Hepatocyte (in vitro differentiated cells): ENCODE results near the gene PLA2G4A. TPM values are rescaled to one million over a fixed set of nuclear protein-coding genes. Genes with fewer than 3 reads are reported as not detected.

Experiments used
- DNase-seq: peaks from one replicate; pipeline ENCODE4 v3.0.0-alpha.2; 2016; ENCODE audit warnings: low spot score
- H2AFZ ChIP-seq: fragments of 200-600 bp; sonication (generic); 2 replicates; pipeline ENCODE4 v1.6.0; 2016; ENCODE audit warnings: antibody characterized with exemption, mild to moderate bottlenecking
- H3K27ac ChIP-seq: fragments of 200-600 bp; sonication (generic); 2 replicates; pipeline ENCODE4 v1.5.1; 2016; ENCODE audit warnings: mild to moderate bottlenecking
- H3K27me3 ChIP-seq: fragments of 200-600 bp; sonication (generic); 2 replicates; pipeline ENCODE4 v1.6.1; 2016
- H3K36me3 ChIP-seq: fragments of 200-600 bp; sonication (generic); replicated peaks from 2 replicates; pipeline ENCODE4 v1.5.1; 2016; ENCODE audit warnings: low read depth; ENCODE audit not compliant: insufficient read depth
- H3K4me1 ChIP-seq: fragments of 200-600 bp; sonication (generic); 2 replicates; pipeline ENCODE4 v1.5.1; 2016; ENCODE audit warnings: mild to moderate bottlenecking, moderate library complexity; ENCODE audit not compliant: insufficient read depth
- H3K4me2 ChIP-seq: fragments of 200-600 bp; sonication (generic); 2 replicates; pipeline ENCODE4 v1.6.0; 2016
- H3K4me3 ChIP-seq: fragments of 200-600 bp; sonication (generic); 2 replicates; pipeline ENCODE4 v1.5.1; 2016; ENCODE audit warnings: mild to moderate bottlenecking
- H3K79me2 ChIP-seq: fragments of 200-600 bp; sonication (generic); 2 replicates; pipeline ENCODE4 v1.6.0; 2017; ENCODE audit warnings: mild to moderate bottlenecking
- H3K9me2 ChIP-seq: fragments of 200-600 bp; sonication (generic); replicated peaks from 2 replicates; pipeline ENCODE4 v1.6.0; 2017; ENCODE audit warnings: mild to moderate bottlenecking; ENCODE audit not compliant: insufficient read depth
- H3K9me3 ChIP-seq: fragments of 200-600 bp; sonication (generic); 2 replicates; pipeline ENCODE4 v1.5.1; 2016; ENCODE audit warnings: low read depth, mild to moderate bottlenecking
- H4K20me1 ChIP-seq: fragments of 200-600 bp; sonication (generic); 2 replicates; pipeline ENCODE4 v1.6.0; 2016; ENCODE audit warnings: mild to moderate bottlenecking; ENCODE audit not compliant: insufficient read depth, poor library complexity, severe bottlenecking
- EZH2 ChIP-seq: fragments of 200-600 bp; sonication (generic); IDR thresholded peaks from 2 replicates; pipeline ENCODE4 v1.6.1; 2016; ENCODE audit warnings: antibody characterized with exemption, mild to moderate bottlenecking, borderline replicate concordance
- EZH2phosphoT487 ChIP-seq: fragments of 200-600 bp; sonication (generic); IDR thresholded peaks from one replicate; pipeline ENCODE4 v1.6.1; 2018; ENCODE audit warnings: antibody characterized with exemption, mild to moderate bottlenecking, low read depth, moderate library complexity; ENCODE audit not compliant: unreplicated experiment, severe bottlenecking
- WGBS: methylation state at CpG from one replicate; pipeline ENCODE4 v1.1.6; 2016; ENCODE audit warnings: low lambda C conversion rate; ENCODE audit errors: missing lambda C conversion rate; 5-methylcytosine and 5-hydroxymethylcytosine counted together
- polyA plus RNA-seq: library from polyadenylated mRNA; unstranded; fragments of >200 nt; fragmentation: Nextera tagmentation; extraction: Ambion mirVana; gene quantifications from 2 replicates; pipeline ENCODE4 v1.2.1, GENCODE V29; 2016
- total RNA-seq: library from RNA; depleted of rRNA; stranded (reverse); fragments of >200 nt; gene quantifications from 2 replicates; pipeline ENCODE4 v1.2.3, GENCODE V29; 2014
- TF ChIP-seq, protein P1 (sequence below): fragments of 200-600 bp; sonication (generic); IDR thresholded peaks from 2 replicates; pipeline ENCODE4 v1.5.1; 2016; ENCODE audit warnings: antibody characterized with exemption, mild to moderate bottlenecking; ENCODE audit not compliant: poor library complexity

Gene PLA2G4A
- total and polyA plus RNA-seq, 2 experiments from 2014 or later = 21.3 to 24.9 TPM

DNA sequence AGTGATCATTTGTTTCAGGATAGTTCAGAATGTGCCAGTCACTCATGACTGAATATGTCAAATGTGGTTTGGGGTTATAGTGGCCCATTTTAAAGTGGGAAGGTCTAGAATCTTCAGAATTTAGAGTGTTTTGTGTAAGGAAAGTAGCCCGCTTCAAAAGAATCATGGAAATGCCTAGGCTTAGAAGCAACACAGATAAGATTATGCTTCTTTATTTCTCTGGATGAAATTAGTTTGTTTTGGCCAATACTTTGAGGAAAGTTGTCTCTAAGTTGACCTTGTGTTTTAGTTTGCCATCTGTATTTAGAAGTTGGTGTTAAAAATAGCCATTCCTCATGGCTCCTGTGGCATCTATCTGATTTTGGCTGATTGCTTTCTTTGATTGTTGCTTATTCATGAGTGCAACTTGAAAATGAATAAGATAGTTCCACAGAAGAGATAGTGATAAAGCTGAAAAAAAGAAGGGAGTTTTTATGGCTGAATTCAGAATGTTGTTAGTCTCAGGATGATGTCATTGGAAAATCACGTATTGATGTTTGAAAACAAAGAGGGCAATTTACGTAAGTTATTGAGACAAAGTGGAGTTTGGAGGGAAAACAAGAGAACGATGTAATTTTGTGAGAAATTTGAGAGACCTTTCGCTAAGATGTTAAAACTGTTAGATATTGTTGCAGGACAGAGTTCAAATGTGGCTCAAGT lies 71.9 kb downstream of the PLA2G4A start:
- WGBS = 92% methylated on average over 5 of the region's 5 CpGs
- Histone ChIP-seq H3K79me2 (no peaks in the 10 kb centered on the region), H2AFZ (no peak overlapping the region), H3K36me3 (no peaks in the 10 kb centered on the region), H3K27me3 (no peaks in the 10 kb centered on the region), H3K9me3 (no peaks in the 10 kb centered on the region), H4K20me1 (no peaks in the 10 kb centered on the region), H3K9me2 (no peaks in the 10 kb centered on the region), H3K4me3 (no peak overlapping the region), H3K4me2 (no peak overlapping the region), H3K4me1 (no peaks in the 10 kb centered on the region), H3K27ac (no peak overlapping the region)
- TF ChIP-seq EZH2 (no peak), EZH2phosphoT487 (no peak)
- TF ChIP-seq, protein P1, sequence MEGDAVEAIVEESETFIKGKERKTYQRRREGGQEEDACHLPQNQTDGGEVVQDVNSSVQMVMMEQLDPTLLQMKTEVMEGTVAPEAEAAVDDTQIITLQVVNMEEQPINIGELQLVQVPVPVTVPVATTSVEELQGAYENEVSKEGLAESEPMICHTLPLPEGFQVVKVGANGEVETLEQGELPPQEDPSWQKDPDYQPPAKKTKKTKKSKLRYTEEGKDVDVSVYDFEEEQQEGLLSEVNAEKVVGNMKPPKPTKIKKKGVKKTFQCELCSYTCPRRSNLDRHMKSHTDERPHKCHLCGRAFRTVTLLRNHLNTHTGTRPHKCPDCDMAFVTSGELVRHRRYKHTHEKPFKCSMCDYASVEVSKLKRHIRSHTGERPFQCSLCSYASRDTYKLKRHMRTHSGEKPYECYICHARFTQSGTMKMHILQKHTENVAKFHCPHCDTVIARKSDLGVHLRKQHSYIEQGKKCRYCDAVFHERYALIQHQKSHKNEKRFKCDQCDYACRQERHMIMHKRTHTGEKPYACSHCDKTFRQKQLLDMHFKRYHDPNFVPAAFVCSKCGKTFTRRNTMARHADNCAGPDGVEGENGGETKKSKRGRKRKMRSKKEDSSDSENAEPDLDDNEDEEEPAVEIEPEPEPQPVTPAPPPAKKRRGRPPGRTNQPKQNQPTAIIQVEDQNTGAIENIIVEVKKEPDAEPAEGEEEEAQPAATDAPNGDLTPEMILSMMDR = no peak
- DNase-seq = no peak

DNA sequence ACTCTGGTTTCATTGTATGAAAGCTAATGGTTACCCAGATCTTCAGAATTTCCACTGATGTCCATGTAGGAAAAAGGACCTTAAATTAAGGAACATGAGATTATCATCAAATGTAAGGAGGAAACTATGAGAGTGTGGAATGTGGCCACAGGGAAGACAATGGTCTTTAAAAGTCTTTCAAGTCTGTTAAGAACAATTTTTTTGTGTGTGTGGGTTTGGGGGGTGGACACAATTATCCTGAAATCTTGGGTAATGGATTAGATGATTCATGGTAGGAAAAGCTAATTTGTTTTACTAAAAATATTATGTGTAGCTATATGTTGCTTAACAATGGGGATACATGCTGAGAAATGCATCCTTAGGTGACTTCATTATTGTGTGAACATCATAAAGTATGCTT lies 72.9 kb downstream of the PLA2G4A start:
- TF ChIP-seq EZH2 (no peak), EZH2phosphoT487 (no peak)
- TF ChIP-seq, protein P1 = no peak
- Histone ChIP-seq H4K20me1 (no peaks in the 10 kb centered on the region), H3K4me3 (no peak overlapping the region), H3K27me3 (no peaks in the 10 kb centered on the region), H2AFZ (no peak overlapping the region), H3K36me3 (no peaks in the 10 kb centered on the region), H3K4me2 (no peak overlapping the region), H3K79me2 (no peaks in the 10 kb centered on the region), H3K4me1 (no peaks in the 10 kb centered on the region), H3K27ac (no peak overlapping the region), H3K9me2 (no peaks in the 10 kb centered on the region), H3K9me3 (no peaks in the 10 kb centered on the region)
- DNase-seq = no peak

DNA sequence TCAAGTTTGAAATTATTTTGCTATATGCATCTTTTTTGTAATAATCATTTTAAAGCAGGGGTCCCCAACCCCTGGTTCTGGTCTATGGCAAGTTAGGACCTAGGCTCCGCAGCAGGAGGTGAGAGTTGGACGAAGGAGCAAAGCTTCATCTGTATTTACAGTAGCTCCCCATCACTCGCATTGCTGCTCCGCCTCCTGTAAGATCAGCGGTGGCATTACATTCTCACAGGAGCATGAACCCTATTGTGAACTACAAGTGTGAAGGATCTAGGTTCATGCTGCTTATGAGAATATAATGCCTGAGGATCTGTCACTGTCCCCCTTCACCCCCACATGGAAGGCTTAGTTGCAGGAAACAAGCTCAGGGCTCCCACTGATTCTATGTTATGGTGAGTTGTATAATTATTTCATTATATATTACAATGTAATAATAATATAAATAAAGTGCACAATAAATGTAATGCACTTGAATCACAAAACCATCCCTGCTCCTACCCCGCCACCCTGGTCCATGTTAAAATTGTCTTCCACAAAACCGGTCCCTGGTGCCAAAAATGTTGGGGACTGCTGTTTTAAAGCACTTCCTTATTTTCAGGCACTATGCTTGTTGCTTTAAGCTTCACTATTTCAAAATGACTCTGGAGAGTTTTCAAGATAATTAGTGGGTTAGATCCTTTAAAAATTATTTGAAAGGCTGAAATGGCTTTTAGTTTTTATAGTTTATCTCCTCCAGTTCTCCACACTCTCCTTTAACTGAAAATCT lies 74.8 kb downstream of the PLA2G4A start:
- TF ChIP-seq EZH2 = no peak

DNA sequence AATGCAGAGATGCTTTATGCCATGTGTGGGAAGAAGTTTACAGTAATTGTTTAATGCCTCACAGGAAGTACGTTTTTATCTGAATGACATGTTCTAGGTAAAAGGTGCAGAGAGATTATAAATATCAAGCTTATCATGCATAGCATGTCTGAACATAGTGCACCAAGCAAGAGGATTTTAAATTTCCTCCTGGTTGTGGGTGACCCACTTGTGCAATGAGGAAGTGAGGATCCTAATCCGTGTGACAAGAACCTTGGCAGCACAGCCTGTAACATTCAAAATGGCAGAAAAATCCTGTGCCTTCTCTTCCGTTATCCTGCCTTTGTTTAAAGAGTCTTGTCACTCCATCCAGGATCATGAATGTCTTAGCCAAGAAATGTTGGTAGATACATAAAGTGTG lies 75.6 kb downstream of the PLA2G4A start:
- no peaks in the 10 kb centered on the region for H4K20me1 ChIP-seq
- 76% methylated on average over 3 of the region's 3 CpGs for WGBS
- no peak overlapping the region for H3K4me2 ChIP-seq
- H3K79me2 ChIP-seq = no peaks in the 10 kb centered on the region
- no peaks in the 10 kb centered on the region for H3K36me3 ChIP-seq
- H3K9me3 ChIP-seq = no peaks in the 10 kb centered on the region
- H2AFZ ChIP-seq = no peak overlapping the region
- H3K9me2 ChIP-seq = no peaks in the 10 kb centered on the region
- no peaks in the 10 kb centered on the region for H3K4me1 ChIP-seq
- no peak overlapping the region for H3K4me3 ChIP-seq
- TF ChIP-seq, protein P1 = no peak
- TF ChIP-seq EZH2 (no peak), EZH2phosphoT487 (no peak)
- H3K27ac ChIP-seq = no peak overlapping the region
- H3K27me3 ChIP-seq = no peaks in the 10 kb centered on the region
- no peak for DNase-seq

More for the DNA sequence above, 74.8 kb downstream of the PLA2G4A start:
- Histone ChIP-seq H3K9me3 (no peaks in the 10 kb centered on the region), H3K4me1 (no peaks in the 10 kb centered on the region), H3K36me3 (no peaks in the 10 kb centered on the region), H3K79me2 (no peaks in the 10 kb centered on the region), H3K27ac (no peak overlapping the region), H3K4me3 (no peak overlapping the region), H3K27me3 (no peaks in the 10 kb centered on the region), H2AFZ (no peak overlapping the region), H4K20me1 (no peaks in the 10 kb centered on the region), H3K4me2 (no peak overlapping the region), H3K9me2 (no peaks in the 10 kb centered on the region)
- DNase-seq = no peak
- 90% methylated on average over 7 of the region's 7 CpGs for WGBS
